Osteoblast (primary cell): ENCODE data around the gene SLC38A6. TPM values are rescaled to one million over a fixed set of nuclear protein-coding genes. Genes with fewer than 3 reads are reported as not detected.
A peak's percentile ranks its signal among the peaks of the same experiment; 100 is the strongest.

Experiments used
- DNase-seq: peaks from one replicate; pipeline ENCODE4 v3.0.0; 2011; ENCODE audit warnings: low spot score, mixed read lengths; ENCODE audit not compliant: insufficient read length; ENCODE audit errors: missing footprints
- H2AFZ ChIP-seq: 2 replicates; pipeline ENCODE4 v1.6.0; 2011; ENCODE audit warnings: mild to moderate bottlenecking, low read length
- H3K27ac ChIP-seq: 2 replicates; pipeline ENCODE4 v1.5.1; 2011; ENCODE audit warnings: mild to moderate bottlenecking, low read depth, low read length, moderate library complexity
- H3K27me3 ChIP-seq: 2 replicates; pipeline ENCODE4 v1.6.0; 2012; ENCODE audit warnings: mild to moderate bottlenecking, control low read depth, inconsistent platforms, low read length, moderate library complexity; ENCODE audit not compliant: insufficient read depth
- H3K36me3 ChIP-seq: 2 replicates; pipeline ENCODE4 v1.5.1; 2011; ENCODE audit warnings: mild to moderate bottlenecking, low read length, control low read depth, moderate library complexity; ENCODE audit not compliant: insufficient read depth
- H3K4me1 ChIP-seq: 2 replicates; pipeline ENCODE4 v1.5.1; 2011; ENCODE audit warnings: mild to moderate bottlenecking, low read length, control low read depth, moderate library complexity; ENCODE audit not compliant: insufficient read depth
- H3K4me2 ChIP-seq: 2 replicates; pipeline ENCODE4 v1.6.0; 2011; ENCODE audit warnings: mild to moderate bottlenecking, low read length; ENCODE audit not compliant: insufficient read depth
- H3K4me3 ChIP-seq: fragments of 200-600 bp; sonication (generic); 3 replicates; pipeline ENCODE4 v1.5.1; 2012; ENCODE audit warnings: mild to moderate bottlenecking, low read length, inconsistent platforms; ENCODE audit not compliant: insufficient read depth
- H3K79me2 ChIP-seq: 2 replicates; pipeline ENCODE4 v1.6.0; 2012; ENCODE audit warnings: mild to moderate bottlenecking, low read length, control low read depth, inconsistent platforms; ENCODE audit not compliant: insufficient read depth
- H3K9me3 ChIP-seq: 2 replicates; pipeline ENCODE4 v1.5.1; 2011; ENCODE audit warnings: low read depth, low read length, control low read depth
- H4K20me1 ChIP-seq: 2 replicates; pipeline ENCODE4 v1.6.0; 2012; ENCODE audit warnings: mild to moderate bottlenecking, low read length, control low read depth; ENCODE audit not compliant: insufficient read depth
- CTCF ChIP-seq: IDR thresholded peaks from 2 replicates; pipeline ENCODE4 v1.5.1; 2011; ENCODE audit warnings: mild to moderate bottlenecking, low read depth, low read length, moderate library complexity; ENCODE audit errors: extremely low read depth
- total RNA-seq: library from RNA; depleted of rRNA; stranded (reverse); fragments of >200 nt; gene quantifications from 2 replicates; pipeline ENCODE4 v1.2.3, GENCODE V29; 2012

The SLC38A6 gene
- total RNA-seq, 1 donor = 112 TPM

- no peak overlapping the region for H2AFZ ChIP-seq
- H3K27ac ChIP-seq = no peak overlapping the region
- no peaks in the 10 kb centered on the region for H3K79me2 ChIP-seq
- no peaks in the 10 kb centered on the region for H3K4me1 ChIP-seq
- H3K4me3 ChIP-seq = no peak overlapping the region
- no peaks in the 10 kb centered on the region for H3K27me3 ChIP-seq
- no peaks in the 10 kb centered on the region for H3K36me3 ChIP-seq
- no peak overlapping the region for H3K4me2 ChIP-seq
- TF ChIP-seq CTCF = no peak
- H4K20me1 ChIP-seq = no peaks in the 10 kb centered on the region
- DNase-seq = no peak
- no peaks in the 10 kb centered on the region for H3K9me3 ChIP-seq
Measured at GRCh38 chr14:61076556-61076955, 95.5 kb downstream of the SLC38A6 start.

DNA sequence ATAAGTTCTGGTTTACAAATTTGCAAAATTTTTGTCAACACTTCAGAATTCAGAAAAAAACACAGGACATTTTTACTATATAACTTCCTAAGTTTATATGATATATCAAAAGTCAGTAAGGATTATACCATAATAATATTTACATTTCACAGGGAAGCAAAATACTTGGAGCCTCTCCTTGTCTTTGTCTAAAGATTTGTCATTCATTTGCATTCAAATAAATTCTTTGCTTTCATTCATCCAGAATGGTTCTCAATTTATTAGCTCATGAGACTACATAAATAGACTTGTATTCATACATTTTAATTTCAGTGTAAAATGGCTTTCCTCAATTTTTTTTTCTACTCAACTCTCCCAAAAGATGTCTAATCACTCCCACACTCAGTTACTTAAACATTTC, 96.4 kb downstream of the SLC38A6 start:
- no peak overlapping the region for H3K27ac ChIP-seq

DNA sequence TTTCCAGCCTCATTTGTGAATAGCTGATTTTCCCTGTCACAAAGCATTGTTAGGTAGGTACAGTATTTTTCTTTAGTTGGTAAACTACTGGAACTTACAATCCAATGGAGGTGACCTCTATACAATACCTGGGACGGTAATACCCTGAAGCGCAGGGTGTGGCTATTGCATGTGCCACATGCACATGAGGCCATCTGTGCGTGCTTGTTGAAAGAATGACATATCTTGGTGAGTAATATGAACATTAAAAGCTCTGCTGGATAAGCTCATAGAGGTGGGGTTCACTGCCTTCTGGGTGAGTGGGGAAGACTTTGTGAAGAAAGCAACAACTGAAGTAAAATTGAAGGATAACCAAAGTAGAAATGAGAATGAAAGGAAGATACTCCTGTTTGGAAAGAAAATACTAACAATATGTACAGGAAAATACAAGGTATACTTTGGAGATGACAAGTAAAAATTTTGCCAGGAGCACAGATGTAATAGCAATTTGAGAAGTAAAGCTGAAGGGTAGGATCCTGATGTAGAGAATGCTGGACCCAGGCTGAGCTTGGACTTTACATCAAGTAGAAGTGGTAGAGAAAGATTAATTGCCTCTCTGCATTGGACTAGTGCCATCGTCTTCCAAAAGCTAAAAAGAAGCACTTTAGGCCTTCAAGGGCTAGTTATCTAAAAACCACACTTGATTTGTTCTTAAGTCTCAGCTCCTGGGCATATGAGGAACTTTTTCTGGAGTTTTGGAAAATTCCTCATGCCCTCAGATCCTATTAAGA, 97.1 kb downstream of the SLC38A6 start:
- no peaks in the 10 kb centered on the region for H3K79me2 ChIP-seq
- no peak overlapping the region for H3K4me2 ChIP-seq
- DNase-seq = no peak
- H3K4me3 ChIP-seq = no peak overlapping the region
- H3K27me3 ChIP-seq = no peaks in the 10 kb centered on the region
- TF ChIP-seq CTCF = no peak
- no peak overlapping the region for H2AFZ ChIP-seq
- H3K9me3 ChIP-seq = no peaks in the 10 kb centered on the region
- H4K20me1 ChIP-seq = no peaks in the 10 kb centered on the region
- H3K4me1 ChIP-seq = no peaks in the 10 kb centered on the region
- no peak overlapping the region for H3K27ac ChIP-seq
- H3K36me3 ChIP-seq = no peaks in the 10 kb centered on the region

More for the DNA sequence above, 96.4 kb downstream of the SLC38A6 start:
- H2AFZ ChIP-seq = no peak overlapping the region
- H3K36me3 ChIP-seq = no peaks in the 10 kb centered on the region
- no peaks in the 10 kb centered on the region for H3K9me3 ChIP-seq
- no peak for TF ChIP-seq CTCF
- H3K4me1 ChIP-seq = no peaks in the 10 kb centered on the region
- no peaks in the 10 kb centered on the region for H4K20me1 ChIP-seq
- no peak for DNase-seq
- H3K4me3 ChIP-seq = no peak overlapping the region
- no peaks in the 10 kb centered on the region for H3K27me3 ChIP-seq
- no peaks in the 10 kb centered on the region for H3K79me2 ChIP-seq
- no peak overlapping the region for H3K4me2 ChIP-seq

DNA sequence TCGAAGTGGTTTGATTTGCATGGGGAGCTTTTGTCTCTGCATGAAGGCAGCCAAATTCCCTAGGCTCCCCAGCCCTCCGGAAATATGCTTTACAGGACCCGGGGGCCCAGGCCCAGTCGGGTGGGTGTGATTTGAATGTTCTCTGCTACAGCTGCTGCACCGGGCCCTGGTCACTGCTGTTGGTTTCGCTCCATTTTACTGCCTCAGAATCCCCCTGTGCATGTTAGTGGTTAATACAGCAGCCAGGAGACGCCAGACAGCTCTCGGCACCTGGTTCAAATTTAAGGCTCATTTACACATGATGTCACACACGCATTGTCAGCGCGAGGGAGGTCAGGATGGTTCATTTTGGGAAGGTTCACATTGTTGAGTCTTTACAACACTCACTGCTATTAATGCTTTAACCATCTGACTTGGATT, 99.6 kb downstream of the SLC38A6 start:
- H3K4me3 ChIP-seq = no peak overlapping the region
- H3K4me2 ChIP-seq = no peak overlapping the region
- no peaks in the 10 kb centered on the region for H3K79me2 ChIP-seq
- no peaks in the 10 kb centered on the region for H3K36me3 ChIP-seq
- no peaks in the 10 kb centered on the region for H3K4me1 ChIP-seq
- H2AFZ ChIP-seq = no peak overlapping the region
- H4K20me1 ChIP-seq = no peaks in the 10 kb centered on the region
- H3K27me3 ChIP-seq = no peaks in the 10 kb centered on the region
- peak; percentile 30 for DNase-seq
- H3K27ac ChIP-seq = peak overlapping the region; percentile 28
- no peaks in the 10 kb centered on the region for H3K9me3 ChIP-seq
- peak; percentile 5 for TF ChIP-seq CTCF
